SH-SY5Y (cell line): ENCODE measurements around the gene MT1E.

Source experiments
- GATA2 ChIP-seq: IDR thresholded peaks from 2 replicates; pipeline ENCODE4 v1.6.1; 2011; ENCODE audit warnings: mild to moderate bottlenecking, low read depth, low read length
- GATA3 ChIP-seq: IDR thresholded peaks from 2 replicates; pipeline ENCODE4 v1.6.1; 2011; ENCODE audit warnings: low read depth, mild to moderate bottlenecking, low read length, moderate library complexity

DNA sequence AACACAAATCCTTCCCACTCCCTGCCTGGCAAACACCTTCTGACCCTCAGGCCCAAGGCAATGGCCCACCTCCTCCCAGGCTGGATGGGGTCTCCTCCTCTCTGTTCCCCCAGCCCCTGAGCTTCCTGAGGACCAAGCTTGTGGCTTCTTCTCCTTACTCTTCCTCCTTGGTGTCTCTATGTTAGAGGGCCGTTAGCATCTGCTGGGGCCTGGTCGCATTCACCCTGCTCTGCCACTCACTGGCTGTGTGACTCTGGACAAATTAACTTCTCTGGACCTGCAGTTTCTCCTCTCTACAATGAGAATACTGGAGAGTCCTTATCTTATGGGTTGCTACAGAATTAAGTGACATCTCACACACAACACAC lies 17.9 kb upstream of the MT1E start:
- TF ChIP-seq GATA3, result no peak
- TF ChIP-seq GATA2, result no peak
